Activated gamma-delta T cell treated with anti-CD3 and anti-CD28 coated beads, Interleukin-2, amount 50 U/mL, for 16 hours (primary cell): ENCODE results near the gene SLC16A10.
"Not testable (repeated sequence)": the region's sequence is repeated elsewhere in the genome, so short reads cannot be mapped to it uniquely, and the experiment has no call there.

Experiments used
- DNase-seq: peaks from one replicate; pipeline ENCODE4 v3.0.0-alpha.2; 2020; ENCODE audit warnings: low read depth

Gene SLC16A10

GRCh38 chr6:111132669-111133068 is 45.4 kb downstream of the SLC16A10 start:
- DNase-seq, result not testable (repeated sequence)

DNA sequence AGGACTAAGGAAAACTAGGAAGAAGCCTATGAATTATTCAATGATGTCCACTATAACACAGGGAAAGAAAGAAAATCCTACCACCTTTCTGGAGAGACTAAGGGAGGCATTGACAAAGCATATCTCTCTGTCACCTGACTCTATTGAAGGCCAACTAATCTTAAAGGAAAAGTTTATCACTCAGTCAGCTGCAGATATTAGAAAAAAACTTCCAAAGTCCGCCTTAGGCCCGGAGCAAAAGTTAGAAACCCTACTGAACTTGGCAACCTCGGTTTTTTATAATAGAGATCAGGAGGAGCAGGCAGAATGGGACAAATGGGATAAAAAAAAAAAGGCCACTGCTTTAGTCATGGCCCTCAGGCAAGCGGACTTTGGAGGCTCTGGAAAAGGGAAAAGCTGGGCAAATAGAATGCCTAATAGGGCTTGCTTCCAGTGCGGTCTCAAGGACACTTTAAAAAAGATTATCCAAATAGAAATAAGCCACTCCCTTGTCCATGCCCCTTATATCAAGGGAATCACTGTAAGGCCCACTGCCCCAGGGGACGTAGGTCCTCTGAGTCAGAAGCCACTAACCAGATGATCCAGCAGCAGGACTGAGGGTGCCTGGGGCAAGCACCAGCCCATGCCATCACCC is 47.0 kb downstream of the SLC16A10 start:
- not testable (repeated sequence) for DNase-seq

DNA sequence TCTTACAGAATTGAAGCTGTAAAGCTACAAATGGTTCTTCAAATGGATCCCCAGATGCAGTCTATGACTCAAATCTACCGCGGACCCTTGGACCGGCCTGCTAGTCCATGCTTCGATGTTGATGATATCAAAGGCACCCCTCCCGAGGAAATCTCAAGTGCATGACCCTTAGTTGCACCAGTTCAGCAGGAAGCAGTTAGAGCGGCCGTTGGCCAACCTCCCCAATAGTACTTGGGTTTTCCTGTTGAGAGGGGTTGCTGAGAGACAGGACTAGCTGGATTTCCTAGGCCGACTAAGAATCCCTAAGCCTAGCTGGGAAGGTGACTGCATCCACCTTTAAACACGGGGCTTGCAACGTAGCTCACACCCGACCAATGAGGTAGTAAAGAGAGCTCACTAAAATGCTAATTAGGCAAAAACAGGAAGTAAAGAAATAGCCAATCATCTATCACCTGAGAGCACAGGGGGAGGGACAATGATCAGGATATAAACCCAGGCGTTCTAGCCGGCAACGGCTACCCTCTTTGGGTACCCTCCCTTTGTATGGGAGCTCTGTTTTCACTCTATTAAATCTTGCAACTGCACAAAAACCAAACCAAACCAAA is 50.3 kb downstream of the SLC16A10 start:
- DNase-seq, result not testable (repeated sequence)

- no peak for DNase-seq
Observed at GRCh38 chr6:111147440-111147839, 60.1 kb downstream of the SLC16A10 start.

DNA sequence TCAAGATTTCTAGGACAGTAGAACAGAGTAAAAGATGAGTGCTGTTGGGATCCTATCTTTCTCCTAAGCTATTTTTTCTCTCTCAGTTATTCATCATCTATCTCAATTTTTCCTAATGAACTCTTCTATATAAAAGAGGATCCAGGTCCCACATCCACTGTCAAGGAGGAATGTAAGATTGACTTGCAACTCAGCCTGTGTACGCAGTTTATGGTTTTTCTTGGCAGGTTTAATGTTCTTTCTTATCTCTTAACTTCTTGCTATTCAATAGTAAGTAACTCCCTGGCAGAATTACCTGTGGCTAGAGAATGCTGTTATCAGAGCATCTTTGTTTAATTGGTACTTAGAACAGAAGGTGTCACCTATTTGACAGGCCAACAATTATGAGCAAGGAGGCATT is 60.8 kb downstream of the SLC16A10 start:
- no peak for DNase-seq

DNA sequence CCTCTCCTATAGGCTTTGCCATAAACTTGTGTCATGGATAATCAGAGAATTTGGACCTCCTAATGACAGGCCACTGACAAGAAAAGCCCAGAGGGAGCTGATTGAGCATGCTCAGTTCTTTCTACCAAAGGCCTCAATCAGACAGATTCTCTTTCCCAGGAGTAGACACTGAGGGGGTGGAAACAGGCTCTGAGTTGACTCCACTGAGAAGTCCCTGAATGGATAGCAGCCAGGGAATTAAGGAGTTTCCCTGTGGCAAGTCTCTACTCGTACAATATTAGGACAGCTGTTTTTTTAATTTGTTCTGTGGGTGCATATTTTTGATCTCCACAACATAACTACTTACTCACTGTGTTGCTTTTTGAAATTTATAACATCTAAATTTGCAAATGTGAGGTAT is 63.3 kb downstream of the SLC16A10 start:
- DNase-seq, result no peak

- no peak for DNase-seq
Observed at GRCh38 chr6:111154981-111155380, 67.7 kb downstream of the SLC16A10 start.

DNA sequence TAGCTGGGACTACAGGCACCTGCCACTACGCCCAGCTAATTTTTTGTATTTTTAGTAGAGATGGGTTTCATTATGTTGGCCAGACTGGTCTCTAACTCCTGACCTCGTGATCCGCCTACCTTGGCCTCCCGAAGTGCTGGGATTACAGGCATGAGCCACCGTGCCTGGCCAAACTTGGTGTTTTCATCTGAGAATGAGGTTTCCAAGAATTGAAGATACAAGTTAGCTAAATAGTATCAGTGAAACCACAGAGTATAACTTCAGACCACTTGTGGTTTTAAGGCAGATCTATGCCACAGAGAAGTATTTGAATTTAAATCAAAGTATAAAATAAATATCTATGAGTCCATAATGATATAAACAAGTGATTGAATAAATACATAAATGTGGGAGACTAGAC is 70.1 kb downstream of the SLC16A10 start:
- DNase-seq, result no peak

DNA sequence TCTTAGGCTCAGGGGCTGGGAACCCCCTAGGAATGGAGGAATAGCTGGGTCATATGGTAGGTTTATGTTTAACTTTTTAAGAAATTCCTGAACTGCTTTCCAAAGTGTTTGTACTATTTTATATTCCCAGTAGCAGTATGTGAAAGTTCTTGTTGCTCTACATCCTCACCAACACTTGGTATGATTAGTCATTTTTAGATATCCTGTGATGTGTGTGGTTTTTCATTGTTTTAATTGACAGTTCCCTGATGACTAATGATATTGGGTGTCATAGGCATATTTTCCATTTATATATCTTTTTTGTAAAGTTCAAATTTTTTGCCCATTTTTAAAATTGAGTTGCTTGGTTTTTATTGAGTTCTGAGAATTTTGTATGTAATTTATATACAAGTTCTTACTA is 72.3 kb downstream of the SLC16A10 start:
- no peak for DNase-seq

GRCh38 chr6:111161650-111162049 is 74.3 kb downstream of the SLC16A10 start:
- no peak for DNase-seq

DNA sequence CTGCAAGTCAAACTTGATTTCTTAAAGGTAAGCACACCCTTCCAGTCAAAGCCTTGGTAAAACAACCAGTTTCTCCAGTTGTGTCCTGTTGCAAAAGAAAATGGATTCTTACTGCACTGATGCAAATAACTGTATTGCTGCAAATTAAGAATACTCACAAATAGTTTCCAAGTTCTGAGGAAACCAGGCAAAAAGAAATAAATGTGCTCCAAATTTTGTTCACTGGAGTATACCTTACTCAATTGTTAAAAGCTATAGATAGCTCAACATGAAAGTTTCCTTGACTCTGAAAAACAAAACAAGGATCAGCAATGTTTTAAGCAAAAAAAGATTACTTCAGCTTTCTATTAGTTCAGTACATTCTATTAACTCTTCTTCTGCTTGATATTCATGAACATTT is 75.2 kb downstream of the SLC16A10 start:
- no peak for DNase-seq

- DNase-seq, result no peak
Observed at GRCh38 chr6:111171577-111172400, 84.5 kb downstream of the SLC16A10 start.

DNA sequence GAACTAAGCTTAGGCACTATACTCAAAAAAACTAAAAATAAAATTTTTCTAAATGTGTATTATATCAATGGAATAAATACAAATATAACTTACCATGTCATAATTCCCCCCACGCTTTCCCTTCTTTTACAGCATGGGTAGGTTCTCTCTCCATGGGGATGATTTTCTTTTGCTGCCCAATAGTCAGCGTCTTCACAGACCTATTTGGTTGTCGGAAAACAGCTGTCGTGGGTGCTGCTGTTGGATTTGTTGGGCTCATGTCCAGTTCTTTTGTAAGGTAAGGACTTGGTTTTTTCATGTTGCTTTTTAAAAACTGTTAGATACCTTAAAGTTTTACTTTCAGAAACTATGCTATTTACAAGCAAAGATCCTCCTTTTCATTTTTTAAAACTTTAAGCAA is 85.3 kb downstream of the SLC16A10 start:
- no peak for DNase-seq

- DNase-seq, result no peak
Observed at GRCh38 chr6:111173341-111173740, 86.0 kb downstream of the SLC16A10 start.

- no peak for DNase-seq
Observed at GRCh38 chr6:111173946-111174345, 86.6 kb downstream of the SLC16A10 start.

DNA sequence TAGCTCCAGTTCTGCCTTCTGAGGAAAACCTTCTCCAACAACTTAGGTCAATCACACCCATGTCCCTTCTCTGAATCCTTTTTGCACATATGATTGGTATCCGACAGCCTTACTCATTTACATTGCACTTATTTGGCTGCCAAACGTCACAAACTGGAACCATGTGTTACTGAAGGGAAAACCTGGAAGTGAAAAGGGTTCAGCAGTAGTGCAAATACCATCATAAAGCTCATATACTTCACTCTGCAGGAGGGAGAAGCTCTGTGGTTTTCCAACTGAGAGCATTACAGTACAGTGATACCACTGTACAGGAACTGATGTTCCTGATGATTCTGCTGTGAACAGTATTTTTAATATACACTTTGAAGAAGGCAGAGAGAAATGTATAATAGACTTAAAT is 87.8 kb downstream of the SLC16A10 start:
- DNase-seq, result no peak

DNA sequence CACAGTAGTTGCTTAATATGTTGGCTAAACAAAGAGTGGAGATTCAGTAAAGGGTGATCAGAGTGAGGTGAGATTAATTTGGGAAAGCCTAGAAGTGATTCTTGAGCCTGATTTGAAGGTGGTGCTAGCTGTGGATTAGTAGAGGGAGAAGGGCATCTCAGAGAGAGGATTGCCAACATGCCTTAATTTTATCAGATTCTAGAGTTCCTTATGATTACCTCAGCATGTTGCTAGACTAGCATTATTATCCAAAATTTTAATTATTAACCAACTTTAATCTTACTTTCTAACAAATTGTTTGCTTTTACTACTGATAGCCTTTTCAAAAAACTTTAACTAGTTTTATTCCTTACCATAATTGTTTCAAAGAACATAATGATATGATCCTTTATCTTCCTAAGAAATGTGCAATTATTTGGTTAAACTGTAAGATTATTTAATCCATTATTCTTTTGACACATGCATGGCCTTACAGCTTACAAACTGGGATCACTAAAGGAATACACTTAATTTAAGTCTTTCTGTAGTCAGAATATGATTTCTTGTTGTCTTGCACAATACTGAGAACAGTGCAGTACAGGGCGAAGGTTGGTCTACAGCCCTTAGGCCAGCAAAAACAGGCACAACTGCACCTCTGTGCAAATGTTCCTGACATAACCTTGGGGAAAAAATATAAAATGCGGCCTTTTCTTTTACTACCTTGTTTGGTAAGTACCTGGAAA is 88.9 kb downstream of the SLC16A10 start:
- no peak for DNase-seq

GRCh38 chr6:111176760-111177099 is 89.4 kb downstream of the SLC16A10 start:
- DNase-seq, result no peak

GRCh38 chr6:111177131-111177530 is 89.8 kb downstream of the SLC16A10 start:
- no peak for DNase-seq

GRCh38 chr6:111183702-111184517 is 96.6 kb downstream of the SLC16A10 start:
- no peak for DNase-seq

- no peak for DNase-seq
Observed at GRCh38 chr6:111184827-111185532, 97.7 kb downstream of the SLC16A10 start.
